HK-2 (cell line): ENCODE results near the gene LSS.

Experiments
- DNase-seq: peaks from one replicate; pipeline ENCODE4 v3.0.0-alpha.2; 2018; ENCODE audit not compliant: unreplicated experiment

LSS gene

GRCh38 chr21:46218906-46219590 lies 9.5 kb downstream of the LSS start:
- no peak for DNase-seq

- DNase-seq, result no peak
Observed at GRCh38 chr21:46217511-46218196, 10.9 kb downstream of the LSS start.

GRCh38 chr21:46216132-46216747 lies 12.3 kb downstream of the LSS start:
- no peak for DNase-seq

- DNase-seq, result no peak
Observed at GRCh38 chr21:46215436-46216131, 13.0 kb downstream of the LSS start.

GRCh38 chr21:46214478-46215340 lies 13.9 kb downstream of the LSS start:
- DNase-seq, result no peak

- DNase-seq, result no peak
Observed at GRCh38 chr21:46213620-46214286, 14.8 kb downstream of the LSS start.

- DNase-seq, result no peak
Observed at GRCh38 chr21:46212721-46213484, 15.7 kb downstream of the LSS start.

GRCh38 chr21:46211786-46212720 lies 16.5 kb downstream of the LSS start:
- DNase-seq, result no peak

- no peak for DNase-seq
Observed at GRCh38 chr21:46211376-46211775, 17.2 kb downstream of the LSS start.

- DNase-seq, result no peak
Observed at GRCh38 chr21:46210378-46211136, 18.0 kb downstream of the LSS start.

GRCh38 chr21:46208761-46209721 lies 19.5 kb downstream of the LSS start:
- DNase-seq, result no peak

GRCh38 chr21:46207920-46208591 lies 20.5 kb downstream of the LSS start:
- DNase-seq, result no peak

GRCh38 chr21:46207006-46207919 lies 21.3 kb downstream of the LSS start:
- no peak for DNase-seq

GRCh38 chr21:46206163-46207005 lies 22.2 kb downstream of the LSS start:
- no peak for DNase-seq

- no peak for DNase-seq
Observed at GRCh38 chr21:46205766-46206162, 22.8 kb downstream of the LSS start.
